WI38 (cell line): ENCODE results near the gene SETD2.
"Not testable (repeated sequence)": the region's sequence is repeated elsewhere in the genome, so short reads cannot be mapped to it uniquely, and the experiment has no call there.

Experiments used
- H3K4me3 ChIP-seq: 2 replicates; pipeline ENCODE4 v1.5.1; 2011; ENCODE audit warnings: low read depth, mild to moderate bottlenecking, control low read depth, low read length
- TF ChIP-seq, protein P1 (sequence below): IDR thresholded peaks from 2 replicates; pipeline ENCODE4 v1.5.1; 2012; ENCODE audit warnings: low read depth, mild to moderate bottlenecking, control low read depth, low read length

SETD2 gene

DNA sequence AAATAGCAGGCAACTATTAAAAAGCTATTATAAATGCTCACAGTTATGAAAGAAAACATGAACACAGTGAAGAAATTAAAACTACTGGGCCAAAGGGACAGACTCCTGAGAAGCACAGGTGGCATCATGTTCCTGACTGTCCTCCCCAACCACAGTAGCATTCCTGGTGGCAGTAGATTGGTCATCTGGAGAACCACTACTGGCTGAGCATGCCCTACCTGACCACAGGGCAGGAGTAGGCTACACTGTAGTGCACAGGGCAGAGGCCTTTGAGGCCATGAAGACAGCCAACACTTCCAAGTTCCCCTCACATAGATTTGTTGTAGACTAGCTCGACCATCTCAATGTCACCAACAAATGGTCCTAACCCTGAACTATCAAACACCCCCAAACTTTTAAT is 135.2 kb downstream of the SETD2 start:
- TF ChIP-seq, protein P1, sequence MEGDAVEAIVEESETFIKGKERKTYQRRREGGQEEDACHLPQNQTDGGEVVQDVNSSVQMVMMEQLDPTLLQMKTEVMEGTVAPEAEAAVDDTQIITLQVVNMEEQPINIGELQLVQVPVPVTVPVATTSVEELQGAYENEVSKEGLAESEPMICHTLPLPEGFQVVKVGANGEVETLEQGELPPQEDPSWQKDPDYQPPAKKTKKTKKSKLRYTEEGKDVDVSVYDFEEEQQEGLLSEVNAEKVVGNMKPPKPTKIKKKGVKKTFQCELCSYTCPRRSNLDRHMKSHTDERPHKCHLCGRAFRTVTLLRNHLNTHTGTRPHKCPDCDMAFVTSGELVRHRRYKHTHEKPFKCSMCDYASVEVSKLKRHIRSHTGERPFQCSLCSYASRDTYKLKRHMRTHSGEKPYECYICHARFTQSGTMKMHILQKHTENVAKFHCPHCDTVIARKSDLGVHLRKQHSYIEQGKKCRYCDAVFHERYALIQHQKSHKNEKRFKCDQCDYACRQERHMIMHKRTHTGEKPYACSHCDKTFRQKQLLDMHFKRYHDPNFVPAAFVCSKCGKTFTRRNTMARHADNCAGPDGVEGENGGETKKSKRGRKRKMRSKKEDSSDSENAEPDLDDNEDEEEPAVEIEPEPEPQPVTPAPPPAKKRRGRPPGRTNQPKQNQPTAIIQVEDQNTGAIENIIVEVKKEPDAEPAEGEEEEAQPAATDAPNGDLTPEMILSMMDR: no peak

DNA sequence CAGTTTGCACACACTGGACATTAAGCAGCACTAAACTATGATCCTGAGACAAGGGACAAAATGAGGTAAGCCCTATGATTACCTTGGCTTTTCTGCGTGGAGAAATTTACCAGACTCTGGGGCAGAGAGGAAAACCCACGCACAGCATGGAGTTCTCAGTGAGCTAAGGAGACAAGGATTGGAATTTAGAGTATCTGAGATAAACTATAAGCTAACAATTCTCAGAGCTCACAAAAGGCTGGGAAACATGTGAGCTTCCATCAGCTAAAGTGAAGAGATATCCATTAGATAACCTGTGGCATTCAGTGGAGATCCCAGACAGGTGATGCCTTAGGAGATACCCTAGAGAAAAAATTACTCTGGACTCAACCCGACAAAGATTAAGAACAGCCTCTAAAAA is 135.8 kb downstream of the SETD2 start:
- H3K4me3 ChIP-seq: no peak overlapping the region
- TF ChIP-seq, protein P1: no peak

More for the DNA sequence above, 135.2 kb downstream of the SETD2 start:
- no peak overlapping the region for H3K4me3 ChIP-seq

DNA sequence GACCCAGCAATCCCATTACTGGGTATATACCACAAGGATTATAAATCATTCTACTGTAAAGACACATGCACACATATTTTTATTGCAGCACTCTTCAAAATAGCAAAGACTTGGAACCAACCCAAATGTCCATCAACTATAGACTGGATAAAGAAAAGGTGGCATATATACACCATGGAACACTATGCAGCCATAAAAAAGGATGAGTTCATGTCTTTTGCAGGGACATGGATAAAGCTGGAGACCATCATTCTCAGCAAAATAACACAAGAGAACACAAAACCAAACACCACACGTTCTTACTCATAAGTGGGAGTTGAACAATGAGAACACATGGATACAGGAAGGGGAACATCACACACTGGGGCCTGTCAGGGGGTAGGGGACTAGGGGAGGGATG is 137.5 kb downstream of the SETD2 start:
- not testable (repeated sequence) for H3K4me3 ChIP-seq

GRCh38 chr3:47024932-47025331 is 139.0 kb downstream of the SETD2 start:
- TF ChIP-seq, protein P1: no peak

DNA sequence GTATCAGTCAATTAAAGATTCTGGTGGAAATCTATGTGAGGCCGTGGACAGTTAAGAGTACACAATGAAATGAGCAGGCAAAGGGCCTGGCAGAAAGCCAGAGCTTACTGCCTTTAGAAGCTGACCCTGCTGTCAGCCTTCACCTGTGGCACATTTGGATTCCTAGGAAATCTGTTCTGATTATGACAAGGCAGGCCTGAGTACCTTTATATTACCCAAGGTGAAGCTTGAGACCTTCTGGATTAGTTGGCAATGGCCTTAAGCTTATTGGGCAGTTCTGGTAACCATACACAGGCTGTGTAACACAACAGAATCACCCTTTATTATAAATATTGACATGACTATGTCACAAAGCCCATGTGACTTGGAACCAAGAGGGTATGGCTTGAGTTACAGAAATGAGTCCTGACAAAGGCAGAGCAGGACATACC is 141.3 kb downstream of the SETD2 start:
- TF ChIP-seq, protein P1: no peak
- H3K4me3 ChIP-seq: no peak overlapping the region

More at GRCh38 chr3:47024932-47025331, 139.0 kb downstream of the SETD2 start:
- no peak overlapping the region for H3K4me3 ChIP-seq

DNA sequence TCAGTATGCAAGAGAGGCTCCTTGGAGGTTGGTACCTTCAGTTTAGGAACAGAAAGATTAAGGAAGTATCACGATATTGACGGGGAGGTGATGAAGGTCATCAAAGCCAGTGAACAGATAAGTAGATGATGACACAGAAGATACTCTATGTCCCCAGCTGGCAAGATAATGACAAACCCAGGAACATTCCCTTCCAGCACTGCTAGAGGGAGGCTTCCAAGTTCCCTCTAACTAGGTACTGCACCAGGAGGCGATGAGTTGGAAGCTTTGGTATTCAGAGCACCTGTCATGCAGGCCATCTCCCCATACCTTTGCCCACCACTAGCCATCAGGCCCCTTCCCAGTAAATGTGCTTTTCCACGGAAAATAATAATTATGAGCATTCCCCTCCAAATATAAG is 143.6 kb downstream of the SETD2 start:
- TF ChIP-seq, protein P1: no peak
- H3K4me3 ChIP-seq: no peak overlapping the region

GRCh38 chr3:47019201-47019600 is 144.7 kb downstream of the SETD2 start:
- TF ChIP-seq, protein P1: no peak

GRCh38 chr3:47018269-47018611 is 145.7 kb downstream of the SETD2 start:
- no peak overlapping the region for H3K4me3 ChIP-seq
- TF ChIP-seq, protein P1: no peak

More at GRCh38 chr3:47019201-47019600, 144.7 kb downstream of the SETD2 start:
- no peak overlapping the region for H3K4me3 ChIP-seq
